Measurements from ENCODE around the gene MIDN.

DNA sequence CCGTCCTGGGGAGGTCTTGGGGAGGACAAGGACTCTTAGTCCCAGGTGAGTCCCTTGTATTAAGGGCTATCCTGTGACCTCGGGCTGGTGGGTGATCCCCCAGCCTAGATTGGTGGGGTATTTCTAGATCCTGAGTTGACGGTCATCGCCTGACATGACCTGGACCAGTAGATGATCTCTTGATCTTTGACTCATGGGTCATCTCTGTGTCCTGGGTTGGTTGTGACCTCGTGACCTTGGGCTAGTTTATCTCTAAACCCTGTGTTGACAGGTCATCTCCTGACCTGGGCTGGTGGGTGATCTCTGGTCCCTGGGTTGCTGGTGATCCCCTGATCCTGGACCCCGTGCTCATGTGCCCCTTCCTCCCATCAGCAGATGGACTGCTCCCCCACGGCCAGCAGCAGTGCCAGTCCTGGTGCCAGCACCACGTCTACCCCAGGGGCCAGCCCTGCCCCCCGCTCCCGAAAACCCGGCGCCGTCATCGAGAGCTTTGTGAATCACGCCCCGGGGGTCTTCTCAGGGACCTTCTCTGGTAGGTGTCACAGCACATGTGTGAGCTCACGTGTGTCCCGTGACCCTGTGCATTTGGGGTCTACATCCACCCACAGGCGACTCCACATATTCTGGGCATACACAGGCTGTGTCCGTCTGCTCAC lies 6.3 kb downstream of the MIDN start:
- TF ChIP-seq, protein P1, sequence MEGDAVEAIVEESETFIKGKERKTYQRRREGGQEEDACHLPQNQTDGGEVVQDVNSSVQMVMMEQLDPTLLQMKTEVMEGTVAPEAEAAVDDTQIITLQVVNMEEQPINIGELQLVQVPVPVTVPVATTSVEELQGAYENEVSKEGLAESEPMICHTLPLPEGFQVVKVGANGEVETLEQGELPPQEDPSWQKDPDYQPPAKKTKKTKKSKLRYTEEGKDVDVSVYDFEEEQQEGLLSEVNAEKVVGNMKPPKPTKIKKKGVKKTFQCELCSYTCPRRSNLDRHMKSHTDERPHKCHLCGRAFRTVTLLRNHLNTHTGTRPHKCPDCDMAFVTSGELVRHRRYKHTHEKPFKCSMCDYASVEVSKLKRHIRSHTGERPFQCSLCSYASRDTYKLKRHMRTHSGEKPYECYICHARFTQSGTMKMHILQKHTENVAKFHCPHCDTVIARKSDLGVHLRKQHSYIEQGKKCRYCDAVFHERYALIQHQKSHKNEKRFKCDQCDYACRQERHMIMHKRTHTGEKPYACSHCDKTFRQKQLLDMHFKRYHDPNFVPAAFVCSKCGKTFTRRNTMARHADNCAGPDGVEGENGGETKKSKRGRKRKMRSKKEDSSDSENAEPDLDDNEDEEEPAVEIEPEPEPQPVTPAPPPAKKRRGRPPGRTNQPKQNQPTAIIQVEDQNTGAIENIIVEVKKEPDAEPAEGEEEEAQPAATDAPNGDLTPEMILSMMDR (IDR thresholded peaks at IDR 0.05; ENCODE audit: low read length), result no peak
- no peak for TF ChIP-seq EZH2 (optimal IDR thresholded peaks at IDR 0.05; ENCODE audit: low read depth, low read length)

Measured in MM.1S (cell line).